Activated T-helper 2 cell treated with anti-CD3 and anti-CD28 coated beads, Interferon-gamma antibody, Interleukin-2, Interleukin-4, amounts not matched to agents 10 μg/mL and 5 μg/mL and 100 μg/mL, durations not matched to agents 14 hours and 24 hours and 36 hours (primary cell): ENCODE results near the gene GEMIN8. TPM values are rescaled to one million over a fixed set of nuclear protein-coding genes. Genes with fewer than 3 reads are reported as not detected.

Source experiments
- DNase-seq: peaks from one replicate; pipeline ENCODE4 v3.0.0; 2021; ENCODE audit warnings: low spot score
- H3K27ac Mint-ChIP-seq: one replicate; pipeline ENCODE4 v1.8.0; 2021; ENCODE audit warnings: mixed read lengths
- H3K27me3 Mint-ChIP-seq: one replicate; pipeline ENCODE4 v1.8.0; 2021; ENCODE audit warnings: low read depth, mixed read lengths
- H3K36me3 Mint-ChIP-seq: one replicate; pipeline ENCODE4 v1.8.0; 2021; ENCODE audit warnings: low read depth, mixed read lengths
- H3K4me1 Mint-ChIP-seq: one replicate; pipeline ENCODE4 v1.8.0; 2021; ENCODE audit warnings: low read depth, mixed read lengths
- H3K4me3 Mint-ChIP-seq: one replicate; pipeline ENCODE4 v1.8.0; 2021; ENCODE audit warnings: low read depth, mild to moderate bottlenecking, moderate library complexity, mixed read lengths
- H3K9me3 Mint-ChIP-seq: one replicate; pipeline ENCODE4 v1.8.0; 2021; ENCODE audit warnings: mixed read lengths
- intact Hi-C: fragments of 100-400 bp; cut with micrococcal nuclease; formaldehyde crosslinking; loops from one replicate; pipeline ENCODE4 v1.15.1; 2023
- total RNA-seq: library from RNA; stranded (reverse); gene quantifications from 2 replicates; pipeline ENCODE4 v1.2.3, GENCODE V29; 2022

Gene GEMIN8
- total RNA-seq, 1 donor from 2014 or later = 12.6 TPM

DNA sequence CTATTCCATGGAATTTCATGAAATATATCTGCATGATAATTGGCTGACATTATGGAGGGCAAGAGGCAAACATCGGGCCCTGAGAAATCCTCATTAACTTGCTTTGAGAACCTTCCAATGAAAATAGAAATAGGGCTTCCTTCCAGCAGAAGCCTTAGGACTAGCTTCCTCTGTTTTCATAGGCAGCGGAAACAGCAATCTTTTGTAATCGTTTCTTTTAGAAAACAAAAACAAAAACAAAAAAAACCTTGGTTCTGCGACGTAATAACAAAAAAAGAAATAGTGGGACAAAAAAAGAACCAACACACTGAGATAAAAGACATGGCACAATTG is 62.9 kb downstream of the GEMIN8 start:
- Mint-ChIP-seq H3K4me3 (no peak overlapping the region), H3K36me3 (no peaks in the 10 kb centered on the region), H3K9me3 (no peaks in the 10 kb centered on the region), H3K4me1 (no peaks in the 10 kb centered on the region), H3K27ac (no peak overlapping the region), H3K27me3 (no peaks in the 10 kb centered on the region)
- intact Hi-C loops = no loop called here
- DNase-seq = no peak

DNA sequence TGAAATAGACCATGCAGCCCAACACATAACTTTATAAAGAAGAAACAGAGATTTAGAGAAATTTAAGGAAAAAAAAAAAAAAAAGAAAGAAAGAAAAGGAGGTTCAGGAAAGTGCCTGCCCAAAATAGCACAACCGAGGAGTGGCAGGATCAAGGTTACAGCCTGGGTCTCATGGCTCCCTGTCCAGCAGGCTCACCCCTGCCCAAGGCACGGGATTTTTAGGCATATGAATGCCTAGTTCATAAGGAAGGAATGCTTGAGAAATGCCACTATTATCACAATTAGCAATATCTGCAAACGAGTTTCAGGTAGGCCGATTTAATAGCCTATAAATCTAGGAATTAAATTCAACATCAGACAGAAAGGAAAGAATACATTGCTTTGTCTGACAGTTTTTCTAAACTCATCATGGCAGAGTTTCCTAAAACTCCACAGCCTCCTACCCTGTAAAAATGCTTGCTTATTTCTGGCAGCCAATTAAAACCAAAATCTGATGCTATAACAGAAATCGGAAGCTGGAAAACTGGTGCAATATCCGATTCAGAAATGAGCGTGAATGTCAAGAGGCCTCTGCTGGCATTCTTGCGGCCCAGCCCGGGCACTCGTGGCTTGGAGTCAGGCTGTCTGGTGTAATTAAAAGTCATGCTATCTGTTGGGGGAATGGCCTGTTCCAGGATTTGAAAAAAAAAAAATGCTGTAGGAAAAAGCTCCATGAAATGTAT is 63.5 kb downstream of the GEMIN8 start:
- Mint-ChIP-seq H3K27ac (no peak overlapping the region), H3K27me3 (no peaks in the 10 kb centered on the region), H3K4me3 (no peak overlapping the region)

DNA sequence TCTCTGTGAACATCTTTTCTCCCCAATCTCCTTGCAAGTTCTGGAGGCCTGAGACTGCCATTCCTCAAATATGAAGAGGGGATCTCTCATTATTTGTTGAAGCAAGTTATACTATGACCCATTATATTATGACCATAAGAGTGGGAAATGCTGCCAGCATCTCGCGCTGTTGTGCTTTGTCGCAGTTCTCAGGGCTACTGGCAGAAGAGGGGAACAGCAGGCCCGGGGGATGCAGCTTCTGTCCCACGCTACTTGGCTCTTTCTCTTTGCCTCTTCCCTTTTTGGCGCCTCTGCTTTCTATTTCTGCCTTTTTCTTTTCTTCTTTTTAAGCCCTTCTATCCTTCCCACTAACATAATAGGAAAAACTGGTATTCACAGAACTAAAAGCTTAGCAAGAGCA is 64.2 kb downstream of the GEMIN8 start:
- Mint-ChIP-seq H3K27ac (no peak overlapping the region), H3K27me3 (no peaks in the 10 kb centered on the region), H3K4me1 (no peaks in the 10 kb centered on the region), H3K9me3 (no peaks in the 10 kb centered on the region), H3K4me3 (no peak overlapping the region), H3K36me3 (no peaks in the 10 kb centered on the region)
- no peak for DNase-seq
- intact Hi-C loops = no loop called here

More for the DNA sequence above, 63.5 kb downstream of the GEMIN8 start:
- no peaks in the 10 kb centered on the region for H3K36me3 Mint-ChIP-seq
- no peak for DNase-seq
- intact Hi-C loops = no loop called here
- H3K4me1 Mint-ChIP-seq = no peaks in the 10 kb centered on the region
- H3K9me3 Mint-ChIP-seq = no peaks in the 10 kb centered on the region

DNA sequence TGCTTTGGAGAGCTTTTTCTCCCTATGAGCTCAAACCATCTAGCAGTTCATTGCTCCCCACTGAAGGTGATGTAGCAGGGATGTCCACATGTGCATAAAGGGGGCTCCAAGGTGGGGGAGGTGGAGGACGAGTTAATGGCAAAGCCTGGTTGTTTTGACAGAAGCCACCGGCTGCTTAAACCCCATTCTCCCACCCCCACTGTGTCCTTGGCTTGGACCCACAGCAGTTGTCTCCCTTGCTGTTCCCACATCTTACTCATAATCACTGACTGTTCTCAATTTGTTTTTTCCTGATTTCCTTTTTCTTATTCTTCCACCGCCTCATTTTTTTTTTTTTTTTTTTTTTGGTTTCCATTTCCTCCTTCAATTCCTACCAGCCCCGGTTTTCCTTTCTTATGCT is 72.7 kb downstream of the GEMIN8 start:
- intact Hi-C loops = no loop called here
- Mint-ChIP-seq H3K36me3 (no peaks in the 10 kb centered on the region), H3K27ac (no peak overlapping the region), H3K9me3 (no peaks in the 10 kb centered on the region), H3K4me1 (peaks cover 8% of the 10 kb centered on the region), H3K27me3 (no peaks in the 10 kb centered on the region), H3K4me3 (no peak overlapping the region)
- no peak for DNase-seq

Other genes with a start within 250 kb of the GEMIN8 start
- gene GPM6B, start 212.8 kb downstream of the GEMIN8 start, total RNA-seq = not detected in 2 replicates